HG03108 (cell line): ENCODE results near the gene LIAS.
A peak's percentile ranks its signal among the peaks of the same experiment; 100 is the strongest.
"Not testable (repeated sequence)": the region's sequence is repeated elsewhere in the genome, so short reads cannot be mapped to it uniquely, and the experiment has no call there.

ENCODE experiments used
- ATAC-seq: cut with Tn5 transposase; IDR thresholded peaks from one replicate; pipeline ENCODE4 v1.9.1; 2021; ENCODE audit warnings: moderate library complexity; ENCODE audit not compliant: unreplicated experiment

Gene LIAS

GRCh38 chr4:39458505-39459300 lies at the start of gene LIAS, which contains the start of gene RPL9:
Gene LIAS, plus strand, starts transcription at chr4:39459056. Its CDS starts 62 bp downstream, at chr4:39459118.
Gene RPL9, minus strand, starts transcription at chr4:39458922. Its CDS starts 483 bp downstream, at chr4:39458439.
- peak; percentile 84 for ATAC-seq

- no peak for ATAC-seq
Measured at GRCh38 chr4:39410415-39410814, 48.4 kb upstream of the LIAS start.

GRCh38 chr4:39411561-39411960 lies 47.3 kb upstream of the LIAS start:
- ATAC-seq: not testable (repeated sequence)

- ATAC-seq: no peak
Measured at GRCh38 chr4:39415678-39416283, 43.1 kb upstream of the LIAS start.

- ATAC-seq: no peak
Measured at GRCh38 chr4:39422247-39422646, 36.6 kb upstream of the LIAS start.

GRCh38 chr4:39425297-39425696 lies 33.6 kb upstream of the LIAS start:
- ATAC-seq: not testable (repeated sequence)

GRCh38 chr4:39426728-39427127 lies 32.1 kb upstream of the LIAS start:
- ATAC-seq: no peak

GRCh38 chr4:39427520-39428114 lies 31.2 kb upstream of the LIAS start:
- ATAC-seq: no peak

GRCh38 chr4:39429476-39430334 lies 29.2 kb upstream of the LIAS start:
- no peak for ATAC-seq

GRCh38 chr4:39433878-39434492 lies 24.9 kb upstream of the LIAS start:
- ATAC-seq: no peak

GRCh38 chr4:39435659-39436563 lies 22.9 kb upstream of the LIAS start:
- ATAC-seq: no peak

GRCh38 chr4:39441593-39441992 lies 17.3 kb upstream of the LIAS start:
- ATAC-seq: no peak

GRCh38 chr4:39442998-39443397 lies 15.9 kb upstream of the LIAS start:
- ATAC-seq: no peak

- ATAC-seq: no peak
Measured at GRCh38 chr4:39446483-39446841, 12.4 kb upstream of the LIAS start.

GRCh38 chr4:39446842-39447573 lies 11.8 kb upstream of the LIAS start:
- ATAC-seq: peak; percentile 82

GRCh38 chr4:39450618-39451017 lies 8.2 kb upstream of the LIAS start:
- no peak for ATAC-seq

- no peak for ATAC-seq
Measured at GRCh38 chr4:39451423-39452023, 7.3 kb upstream of the LIAS start.

GRCh38 chr4:39452153-39452859 lies 6.5 kb upstream of the LIAS start:
- ATAC-seq: no peak
